ENCODE measurements around the gene HLA-E.
"Not testable (repeated sequence)": the region's sequence is repeated elsewhere in the genome, so short reads cannot be mapped to it uniquely, and the experiment has no call there.

HLA-E gene

GRCh38 chr6:30520522-30520921 is 31.2 kb downstream of the HLA-E start:
- Mint-ChIP-seq H3K27me3 (ENCODE audit: low read depth) (peaks cover 48% of the 10 kb centered on the region), H3K4me3 (no peak overlapping the region), H3K9me3 (peaks cover 8% of the 10 kb centered on the region), H3K4me1 (peaks cover 7% of the 10 kb centered on the region), H3K27ac (no peak overlapping the region), H3K36me3 (ENCODE audit: low read depth) (no peaks in the 10 kb centered on the region)
- no peak for TF ChIP-seq CTCF (IDR thresholded peaks at IDR 0.05; ENCODE audit: unreplicated experiment in 3 of 3)

- H3K27me3 Mint-ChIP-seq (ENCODE audit: low read depth), result peaks cover 44% of the 10 kb centered on the region
- H3K27ac Mint-ChIP-seq; H3K36me3 Mint-ChIP-seq (ENCODE audit: low read depth); H3K4me3 Mint-ChIP-seq; H3K9me3 Mint-ChIP-seq; H3K4me1 Mint-ChIP-seq: not testable (repeated sequence)
Observed at GRCh38 chr6:30521082-30521481, 31.8 kb downstream of the HLA-E start.

GRCh38 chr6:30521952-30522351 is 32.6 kb downstream of the HLA-E start:
- H3K27ac Mint-ChIP-seq; H3K4me3 Mint-ChIP-seq; H3K36me3 Mint-ChIP-seq (ENCODE audit: low read depth); H3K9me3 Mint-ChIP-seq; H3K4me1 Mint-ChIP-seq: not testable (repeated sequence)
- peaks cover 44% of the 10 kb centered on the region for H3K27me3 Mint-ChIP-seq (ENCODE audit: low read depth)

GRCh38 chr6:30526444-30526843 is 37.1 kb downstream of the HLA-E start:
- not testable (repeated sequence) for H3K4me1 Mint-ChIP-seq; H3K4me3 Mint-ChIP-seq; H3K9me3 Mint-ChIP-seq; H3K27ac Mint-ChIP-seq; H3K36me3 Mint-ChIP-seq (ENCODE audit: low read depth)
- H3K27me3 Mint-ChIP-seq (ENCODE audit: low read depth), result peaks cover 47% of the 10 kb centered on the region

GRCh38 chr6:30529349-30529875 is 40.1 kb downstream of the HLA-E start:
- not testable (repeated sequence) for H3K36me3 Mint-ChIP-seq (ENCODE audit: low read depth); H3K4me3 Mint-ChIP-seq; H3K4me1 Mint-ChIP-seq; H3K9me3 Mint-ChIP-seq; H3K27ac Mint-ChIP-seq
- H3K27me3 Mint-ChIP-seq (ENCODE audit: low read depth), result peaks cover 28% of the 10 kb centered on the region

GRCh38 chr6:30530014-30530413 is 40.7 kb downstream of the HLA-E start:
- TF ChIP-seq CTCF (IDR thresholded peaks at IDR 0.05; ENCODE audit: unreplicated experiment in 3 of 3), result no peak
- Mint-ChIP-seq H3K36me3 (ENCODE audit: low read depth) (no peaks in the 10 kb centered on the region), H3K27me3 (ENCODE audit: low read depth) (peaks cover 30% of the 10 kb centered on the region), H3K4me3 (no peak overlapping the region), H3K27ac (no peak overlapping the region), H3K4me1 (peaks cover 4% of the 10 kb centered on the region), H3K9me3 (peaks cover 1% of the 10 kb centered on the region)

- TF ChIP-seq CTCF (IDR thresholded peaks at IDR 0.05; ENCODE audit: unreplicated experiment in 3 of 3), result no peak
- Mint-ChIP-seq H3K4me1 (no peaks in the 10 kb centered on the region), H3K4me3 (no peak overlapping the region), H3K27me3 (ENCODE audit: low read depth) (peaks cover 28% of the 10 kb centered on the region), H3K9me3 (no peaks in the 10 kb centered on the region), H3K27ac (no peak overlapping the region), H3K36me3 (ENCODE audit: low read depth) (no peaks in the 10 kb centered on the region)
Observed at GRCh38 chr6:30533460-30534294, 44.4 kb downstream of the HLA-E start.

- H3K36me3 Mint-ChIP-seq (ENCODE audit: low read depth), result no peaks in the 10 kb centered on the region
- H3K4me1 Mint-ChIP-seq, result peaks cover 10% of the 10 kb centered on the region
- H3K4me3 Mint-ChIP-seq, result no peak overlapping the region
- no peak for TF ChIP-seq CTCF (IDR thresholded peaks at IDR 0.05; ENCODE audit: unreplicated experiment in 3 of 3)
- peaks cover 20% of the 10 kb centered on the region for H3K27me3 Mint-ChIP-seq (ENCODE audit: low read depth)
- H3K27ac Mint-ChIP-seq, result no peak overlapping the region
- H3K9me3 Mint-ChIP-seq, result no peaks in the 10 kb centered on the region
Observed at GRCh38 chr6:30537931-30538330, 48.6 kb downstream of the HLA-E start.

Data from nephron (organoid).